Gastrocnemius medialis (tissue), 4 donors: ENCODE measurements around the gene NCS1. TPM values are rescaled to one million over a fixed set of nuclear protein-coding genes. Genes with fewer than 3 reads are reported as not detected.
A peak's percentile ranks its signal among the peaks of the same experiment; 100 is the strongest.

Experiments
- ATAC-seq, 2 donors: fragments of 150-250 bp; one replicate each; pipeline ENCODE4 v1.9.1; 2016
- DNase-seq, 2 donors: peaks; one replicate each; pipeline ENCODE4 v3.0.0-alpha.2; 2019
- H3K27ac ChIP-seq, 4 donors: fragments of 200-600 bp; sonication (generic); 1 replicate in 1 of 4; 2 replicates in 3 of 4; pipeline ENCODE4 v1.5.1; 2016 to 2018; ENCODE audit warnings: mild to moderate bottlenecking in 2 of 4, moderate library complexity in 1 of 4
- H3K27me3 ChIP-seq, 3 donors: fragments of 200-600 bp; sonication (generic) in 2 of 3; 1 replicate in 1 of 3; 2 replicates in 2 of 3; pipeline versions ENCODE4 v1.5.1 to v1.6.0; 2016 to 2019; ENCODE audit warnings: mild to moderate bottlenecking in 1 of 3, moderate library complexity in 1 of 3
- H3K36me3 ChIP-seq, 2 donors: fragments of 200-600 bp; sonication (generic) in 1 of 2; one replicate each; pipeline ENCODE4 v1.5.1; 2017 to 2018
- H3K4me1 ChIP-seq, 2 donors: fragments of 200-600 bp; sonication (generic) in 1 of 2; one replicate each; pipeline ENCODE4 v1.5.1; 2016 to 2017; ENCODE audit warnings: mild to moderate bottlenecking in 2 of 2
- H3K4me3 ChIP-seq, 4 donors: fragments of 200-600 bp; sonication (generic) in 3 of 4; 1 replicate in 1 of 4; 2 replicates in 3 of 4; pipeline ENCODE4 v1.5.1; 2016 to 2019; ENCODE audit warnings: mild to moderate bottlenecking in 2 of 4
- H3K9me3 ChIP-seq, 3 donors: fragments of 200-600 bp; sonication (generic) in 2 of 3; 1 replicate in 1 of 3; 2 replicates in 2 of 3; pipeline ENCODE4 v1.5.1; 2016 to 2019
- CTCF ChIP-seq, 5 experiments: fragments of 450-650 bp in 3 of 5; fragments of 200-600 bp in 2 of 5; sonication (generic) in 2 of 5; IDR thresholded peaks in 4 of 5; conservative IDR thresholded peaks in 1 of 5; 1 replicate in 4 of 5; 2 replicates in 1 of 5; pipeline ENCODE4 v1.5.1; 2016 to 2019; ENCODE audit warnings: antibody characterized with exemption in 5 of 5, mild to moderate bottlenecking in 3 of 5, moderate library complexity in 3 of 5
- POLR2A ChIP-seq, 2 donors: fragments of 450-650 bp; IDR thresholded peaks; one replicate each; pipeline ENCODE4 v1.6.1; 2017; ENCODE audit warnings: antibody characterized with exemption in 2 of 2, mild to moderate bottlenecking in 2 of 2, moderate library complexity in 2 of 2
- in situ Hi-C, 4 donors: fragments of 200-750 bp; cut with MboI; loops; one replicate each; pipeline versions ENCODE4 v1.15.0 to v1.8.0; 2017; ENCODE audit warnings: low sequenced_read_pairs in 4 of 4
- intact Hi-C: fragments of 100-400 bp; cut with DNase I; formaldehyde crosslinking; loops from one replicate; pipeline ENCODE4 v1.15.1; 2023; ENCODE audit warnings: low total_unique reads
- total RNA-seq, 4 donors: library from RNA; depleted of rRNA; stranded (reverse); fragments of >200 nt; gene quantifications; one replicate each; pipeline versions ENCODE4 v1.1.0 to v1.2.3, GENCODE V29; 2016

Gene NCS1
- total RNA-seq, 4 donors from 2014 or later, result 2.1 to 4.6 (median 2.5) TPM

- Histone ChIP-seq H3K36me3 (no peaks in the 10 kb centered on the region), H3K27me3 (peaks cover 60 to 68% (median 62%) of the 10 kb centered on the region in 3 donors), H3K9me3 (no peaks in the 10 kb centered on the region), H3K4me1 (peaks cover 0 to 6% of the 10 kb centered on the region in 2 donors), H3K4me3 (no peak overlapping the region), H3K27ac (peak overlapping the region; percentile 23 to 73 (median 45))
- in situ Hi-C loops (no loop called here), intact Hi-C loops (loop anchor here (5.0 kb wide), 1 partner anchor 68 kb away; no protein-coding TSS in a partner anchor)
- ATAC-seq, result peak; percentile 13 to 26
- DNase-seq, result peak in 1 of 2 donors; percentile 67
- no peak for TF ChIP-seq CTCF (IDR thresholded peaks at IDR 0.05 in 4 of 5, conservative IDR thresholded peaks at IDR 0.05 in 1 of 5)
These were observed 91.6 kb downstream of the NCS1 start for GRCh38 chr9:130263601-130264413.

- intact Hi-C loops (loop anchor here (5.0 kb wide), 1 partner anchor 68 kb away; no protein-coding TSS in a partner anchor), in situ Hi-C loops (no loop called here)
- Histone ChIP-seq H3K9me3 (no peaks in the 10 kb centered on the region), H3K36me3 (no peaks in the 10 kb centered on the region), H3K27me3 (peaks cover 54 to 70% (median 62%) of the 10 kb centered on the region in 3 donors), H3K4me3 (peak overlapping the region in 2 of 4 donors; percentile 44 to 45), H3K27ac (peak overlapping the region; percentile 42 to 73 (median 60)), H3K4me1 (peaks cover 0 to 6% of the 10 kb centered on the region in 2 donors)
- no peak for TF ChIP-seq POLR2A (IDR thresholded peaks at IDR 0.05)
- TF ChIP-seq CTCF (IDR thresholded peaks at IDR 0.05 in 4 of 5, conservative IDR thresholded peaks at IDR 0.05 in 1 of 5), result no peak
- ATAC-seq, result no peak
- no peak for DNase-seq
These were observed 92.5 kb downstream of the NCS1 start for GRCh38 chr9:130264414-130265350.

- intact Hi-C loops, result no loop called here
- Histone ChIP-seq H3K9me3 (no peaks in the 10 kb centered on the region), H3K36me3 (no peaks in the 10 kb centered on the region), H3K4me1 (peaks cover under 1 to 6% of the 10 kb centered on the region in 2 donors), H3K4me3 (peak within 1 kb of the TSS; percentile 31 to 45 (median 42)), H3K27ac (peak within 1 kb of the TSS; percentile 48 to 73 (median 68)), H3K27me3 (peaks cover 57 to 76% (median 68%) of the 10 kb centered on the region in 3 donors)
- in situ Hi-C loops, result no loop called here
- ATAC-seq, result peak in 1 of 2 donors; percentile 18
- TF ChIP-seq CTCF (IDR thresholded peaks at IDR 0.05 in 4 of 5, conservative IDR thresholded peaks at IDR 0.05 in 1 of 5) (no peak), POLR2A (IDR thresholded peaks at IDR 0.05) (peak in 1 of 2 donors; percentile 17)
- no peak for DNase-seq
These were observed 93.4 kb downstream of the NCS1 start, which contains the start of gene HMCN2 for GRCh38 chr9:130265431-130266235. Gene HMCN2, plus strand, starts transcription at chr9:130265760. Its CDS starts 119 bp downstream, at chr9:130265879.
